Measurements from ENCODE around the gene SORCS2.

DNA sequence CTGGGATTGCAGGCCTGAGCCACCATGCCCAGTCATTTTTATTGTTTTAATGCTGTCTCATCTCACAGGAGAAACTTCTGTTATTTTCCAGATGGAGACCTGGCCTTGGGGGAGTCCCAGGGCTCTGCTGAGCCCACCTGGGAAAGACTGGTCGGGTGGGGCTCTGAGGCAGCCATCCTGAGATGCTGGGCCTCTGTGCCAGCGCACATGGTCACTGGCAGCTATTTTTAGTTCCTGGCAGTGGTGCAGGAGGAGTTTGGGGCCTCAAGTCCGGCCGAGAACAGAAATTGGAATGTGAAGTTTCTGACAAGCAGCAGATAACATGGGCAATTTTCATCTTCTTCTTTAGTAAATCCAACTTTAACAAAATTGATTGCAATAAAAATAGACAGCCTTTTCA lies 44.5 kb downstream of the SORCS2 start:
- TF ChIP-seq, protein P1, sequence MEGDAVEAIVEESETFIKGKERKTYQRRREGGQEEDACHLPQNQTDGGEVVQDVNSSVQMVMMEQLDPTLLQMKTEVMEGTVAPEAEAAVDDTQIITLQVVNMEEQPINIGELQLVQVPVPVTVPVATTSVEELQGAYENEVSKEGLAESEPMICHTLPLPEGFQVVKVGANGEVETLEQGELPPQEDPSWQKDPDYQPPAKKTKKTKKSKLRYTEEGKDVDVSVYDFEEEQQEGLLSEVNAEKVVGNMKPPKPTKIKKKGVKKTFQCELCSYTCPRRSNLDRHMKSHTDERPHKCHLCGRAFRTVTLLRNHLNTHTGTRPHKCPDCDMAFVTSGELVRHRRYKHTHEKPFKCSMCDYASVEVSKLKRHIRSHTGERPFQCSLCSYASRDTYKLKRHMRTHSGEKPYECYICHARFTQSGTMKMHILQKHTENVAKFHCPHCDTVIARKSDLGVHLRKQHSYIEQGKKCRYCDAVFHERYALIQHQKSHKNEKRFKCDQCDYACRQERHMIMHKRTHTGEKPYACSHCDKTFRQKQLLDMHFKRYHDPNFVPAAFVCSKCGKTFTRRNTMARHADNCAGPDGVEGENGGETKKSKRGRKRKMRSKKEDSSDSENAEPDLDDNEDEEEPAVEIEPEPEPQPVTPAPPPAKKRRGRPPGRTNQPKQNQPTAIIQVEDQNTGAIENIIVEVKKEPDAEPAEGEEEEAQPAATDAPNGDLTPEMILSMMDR (IDR thresholded peaks at IDR 0.05; ENCODE audit: low read length) = no peak
- TF ChIP-seq EZH2 (IDR thresholded peaks at IDR 0.05; ENCODE audit: borderline replicate concordance, low read length) = no peak

Measured in OCI-LY1 (cell line).